CD4-positive, alpha-beta T cell (primary cell): ENCODE measurements around the gene NUFIP1. TPM values are rescaled to one million over a fixed set of nuclear protein-coding genes. Genes with fewer than 3 reads are reported as not detected.

Source experiments
- ATAC-seq: fragments of 200-7000 bp; cut with Tn5 transposase; one replicate; pipeline ENCODE4 v1.10.0; 2022; ENCODE audit warnings: mild to moderate bottlenecking; ENCODE audit not compliant: poor library complexity
- CTCF ChIA-PET: fragments of 350-600 bp; sonication (Branson Sonifier 250); formaldehyde crosslinking; loops from one replicate; lab custom pipeline; 2021; ENCODE audit warnings: antibody characterized with exemption, inconsistent platforms; lab: Charles Lee
- POLR2A ChIA-PET: fragments of 350-600 bp; sonication (Branson Sonifier 250); formaldehyde crosslinking; loops from one replicate; lab custom pipeline; 2021; ENCODE audit warnings: antibody characterized with exemption, inconsistent platforms; lab: Charles Lee
- DNase-seq, 14 experiments: peaks; one replicate each; pipeline ENCODE4 v3.0.0-alpha.2; 2013 to 2020; ENCODE audit warnings: mixed read lengths in 2 of 14
- H3K27ac ChIP-seq, 2 donors: one replicate each; pipeline versions ENCODE4 v1.5.1 to v1.7.0; 2013; ENCODE audit warnings: low read length in 2 of 2, low read depth in 1 of 2, mild to moderate bottlenecking in 1 of 2
- H3K27me3 ChIP-seq, 2 experiments: 1 replicate in 1 of 2; 2 replicates in 1 of 2; pipeline versions ENCODE4 v1.6.1 to v1.7.0; 2013; ENCODE audit warnings: low read length in 2 of 2, control low read depth in 1 of 2, mild to moderate bottlenecking in 1 of 2, moderate library complexity in 1 of 2; ENCODE audit not compliant: insufficient read depth in 2 of 2, control insufficient read depth in 1 of 2
- H3K36me3 ChIP-seq: one replicate; pipeline ENCODE4 v1.6.1; 2013; ENCODE audit warnings: low read length, control low read depth; ENCODE audit not compliant: insufficient read depth
- H3K4me1 ChIP-seq: one replicate; pipeline ENCODE4 v1.6.1; 2013; ENCODE audit warnings: low read length, control low read depth; ENCODE audit not compliant: insufficient read depth
- H3K4me3 ChIP-seq: one replicate; pipeline ENCODE4 v1.5.1; 2013; ENCODE audit warnings: mild to moderate bottlenecking, low read length, moderate library complexity
- H3K9me3 ChIP-seq, 2 experiments: 1 replicate in 1 of 2; 2 replicates in 1 of 2; pipeline versions ENCODE4 v1.6.1 to v1.7.0; 2013; ENCODE audit warnings: low read length in 2 of 2, mild to moderate bottlenecking in 2 of 2, control low read depth in 1 of 2, moderate library complexity in 1 of 2; ENCODE audit not compliant: control insufficient read depth in 1 of 2, insufficient read depth in 1 of 2
- H3K27ac Mint-ChIP-seq: one replicate; pipeline ENCODE4 v1.8.0; 2020; ENCODE audit warnings: mixed read lengths
- H3K27me3 Mint-ChIP-seq: one replicate; pipeline ENCODE4 v1.8.0; 2021; ENCODE audit warnings: mixed read lengths
- H3K36me3 Mint-ChIP-seq: one replicate; pipeline ENCODE4 v1.8.0; 2021; ENCODE audit warnings: low read depth, mixed read lengths
- H3K4me1 Mint-ChIP-seq: one replicate; pipeline ENCODE4 v1.8.0; 2021; ENCODE audit warnings: low read depth, mixed read lengths
- H3K4me3 Mint-ChIP-seq: one replicate; pipeline ENCODE4 v1.8.0; 2020; ENCODE audit warnings: mild to moderate bottlenecking, mixed read lengths
- H3K9me3 Mint-ChIP-seq: one replicate; pipeline ENCODE4 v1.8.0; 2020; ENCODE audit warnings: mixed read lengths
- intact Hi-C, 2 experiments: fragments of 100-400 bp; cut with DNase I in 1 of 2; cut with micrococcal nuclease in 1 of 2; formaldehyde crosslinking; loops; one replicate each; pipeline versions ENCODE4 v1.15.1 to v1.9.0; 2023 to 2025; cut with DNase I, micrococcal nuclease
- total RNA-seq, 174 experiments: library from RNA in 2 of 174; stranded (reverse) in 2 of 174; gene quantifications; one replicate each; pipeline ENCODE4 v1.2.3 and lab custom pipeline; 2021 to 2026
- TF ChIP-seq, protein P1 (sequence below): fragments of 200-600 bp; IDR thresholded peaks from one replicate; pipeline ENCODE4 v1.8.0; 2022; ENCODE audit warnings: antibody characterized with exemption, mild to moderate bottlenecking

The NUFIP1 gene
- total RNA-seq, 2 experiments from 2014 or later = 4.3 to 4.4 TPM

DNA sequence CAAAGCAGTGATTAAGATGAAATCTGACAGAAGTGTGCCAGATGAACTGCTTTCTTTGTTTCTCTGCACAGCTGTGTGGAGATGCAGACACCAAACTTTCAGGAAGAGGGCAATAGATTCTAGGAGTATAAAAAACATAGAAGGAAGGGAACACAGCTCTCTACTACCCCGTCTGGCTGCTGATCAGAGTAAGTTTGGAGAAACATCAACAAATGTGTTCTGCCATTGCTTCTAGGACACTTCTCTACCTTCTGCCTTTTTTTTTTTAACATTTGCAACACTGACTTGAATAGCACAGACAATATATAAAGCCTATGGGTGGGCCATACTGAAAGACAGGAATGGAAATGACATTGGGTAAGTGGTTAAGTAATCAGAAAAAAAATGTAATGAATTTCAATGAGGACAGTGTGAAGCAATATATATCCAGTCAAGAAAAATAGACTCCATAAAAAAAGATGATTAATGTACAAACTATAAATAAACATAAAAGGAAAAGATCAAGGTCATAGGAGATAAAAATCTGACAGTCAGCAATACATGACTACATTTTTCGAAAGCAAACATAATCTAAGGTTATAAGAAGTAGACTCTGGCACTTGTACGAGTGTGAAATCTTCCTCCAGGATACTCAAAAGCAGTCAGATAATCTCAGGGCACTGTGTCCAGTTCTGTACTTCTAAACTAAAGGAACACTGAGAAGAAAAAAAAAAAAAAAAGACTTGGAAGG is 21.4 kb downstream of the NUFIP1 start:
- Histone ChIP-seq H3K27ac (no peak overlapping the region), H3K9me3 (peaks cover 0 to under 1% of the 10 kb centered on the region in 2 experiments), H3K36me3 (peaks cover 24% of the 10 kb centered on the region), H3K27me3 (no peaks in the 10 kb centered on the region), H3K4me1 (no peaks in the 10 kb centered on the region), H3K4me3 (no peak overlapping the region)
- intact Hi-C loops = no loop called here
- ATAC-seq (no peak), DNase-seq (no peak)
- POLR2A ChIA-PET = no interaction called here
- no peaks in the 10 kb centered on the region for H3K4me1 Mint-ChIP-seq
- TF ChIP-seq, protein P1, sequence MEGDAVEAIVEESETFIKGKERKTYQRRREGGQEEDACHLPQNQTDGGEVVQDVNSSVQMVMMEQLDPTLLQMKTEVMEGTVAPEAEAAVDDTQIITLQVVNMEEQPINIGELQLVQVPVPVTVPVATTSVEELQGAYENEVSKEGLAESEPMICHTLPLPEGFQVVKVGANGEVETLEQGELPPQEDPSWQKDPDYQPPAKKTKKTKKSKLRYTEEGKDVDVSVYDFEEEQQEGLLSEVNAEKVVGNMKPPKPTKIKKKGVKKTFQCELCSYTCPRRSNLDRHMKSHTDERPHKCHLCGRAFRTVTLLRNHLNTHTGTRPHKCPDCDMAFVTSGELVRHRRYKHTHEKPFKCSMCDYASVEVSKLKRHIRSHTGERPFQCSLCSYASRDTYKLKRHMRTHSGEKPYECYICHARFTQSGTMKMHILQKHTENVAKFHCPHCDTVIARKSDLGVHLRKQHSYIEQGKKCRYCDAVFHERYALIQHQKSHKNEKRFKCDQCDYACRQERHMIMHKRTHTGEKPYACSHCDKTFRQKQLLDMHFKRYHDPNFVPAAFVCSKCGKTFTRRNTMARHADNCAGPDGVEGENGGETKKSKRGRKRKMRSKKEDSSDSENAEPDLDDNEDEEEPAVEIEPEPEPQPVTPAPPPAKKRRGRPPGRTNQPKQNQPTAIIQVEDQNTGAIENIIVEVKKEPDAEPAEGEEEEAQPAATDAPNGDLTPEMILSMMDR = no peak
- H3K9me3 Mint-ChIP-seq = no peaks in the 10 kb centered on the region
- H3K4me3 Mint-ChIP-seq = no peak overlapping the region
- CTCF ChIA-PET = no interaction called here
- no peaks in the 10 kb centered on the region for H3K27me3 Mint-ChIP-seq
- H3K27ac Mint-ChIP-seq = no peak overlapping the region
- peaks cover 50% of the 10 kb centered on the region for H3K36me3 Mint-ChIP-seq

DNA sequence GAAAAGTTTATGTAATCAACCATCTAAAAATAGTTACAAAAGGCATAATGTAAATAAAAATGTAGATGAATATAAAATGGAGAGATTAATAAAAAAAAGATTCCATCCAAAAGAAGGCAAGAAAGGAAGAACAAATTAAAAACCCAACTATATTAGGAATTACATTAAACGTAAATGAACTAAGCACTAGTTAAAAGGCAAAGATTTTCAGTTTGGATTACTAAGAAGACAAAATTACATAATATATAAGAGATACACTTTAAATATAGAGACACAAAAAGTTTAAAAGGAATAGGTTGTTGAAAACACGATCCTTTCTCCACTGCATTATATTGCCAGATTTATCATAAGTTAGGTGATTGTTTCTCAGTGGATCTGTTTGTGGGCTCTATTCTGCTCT is 27.3 kb downstream of the NUFIP1 start:
- TF ChIP-seq, protein P1 = no peak
- peaks cover 28% of the 10 kb centered on the region for H3K36me3 ChIP-seq
- Mint-ChIP-seq H3K4me1 (no peaks in the 10 kb centered on the region), H3K27me3 (no peaks in the 10 kb centered on the region), H3K27ac (no peak overlapping the region), H3K9me3 (peaks cover 2% of the 10 kb centered on the region), H3K36me3 (peaks cover 75% of the 10 kb centered on the region), H3K4me3 (no peak overlapping the region)
- ChIA-PET POLR2A (no interaction called here), CTCF (no interaction called here)
- H3K4me1 ChIP-seq = no peaks in the 10 kb centered on the region
- no peak overlapping the region for H3K4me3 ChIP-seq
- H3K27me3 ChIP-seq = no peaks in the 10 kb centered on the region
- intact Hi-C loops = no loop called here
- peaks cover 0 to 12% of the 10 kb centered on the region in 2 experiments for H3K9me3 ChIP-seq
- ATAC-seq (no peak), DNase-seq (no peak)
- no peak overlapping the region for H3K27ac ChIP-seq

DNA sequence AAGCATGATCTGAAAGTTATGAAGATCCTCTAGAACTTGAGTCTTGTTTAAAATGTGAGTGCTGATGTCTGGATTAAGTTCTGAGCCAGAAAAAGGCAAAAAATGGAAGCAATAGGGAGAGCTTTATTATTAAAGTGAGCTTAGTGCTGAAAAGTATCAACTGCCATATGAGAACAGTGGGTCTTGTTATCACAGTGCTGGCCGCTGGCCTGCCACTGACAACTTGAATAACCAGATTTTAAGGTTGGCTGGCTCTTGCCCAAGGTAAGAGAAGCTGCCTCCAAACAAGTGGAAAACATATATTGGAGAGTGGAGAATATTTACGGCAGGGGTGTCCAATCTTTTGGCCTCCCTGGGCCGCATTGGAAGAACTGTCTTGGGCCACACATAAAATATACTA is 33.9 kb downstream of the NUFIP1 start:
- intact Hi-C loops = no loop called here
- CTCF ChIA-PET = no interaction called here
- ATAC-seq (no peak), DNase-seq (no peak)
- Histone ChIP-seq H3K4me1 (no peaks in the 10 kb centered on the region), H3K27ac (no peak overlapping the region), H3K36me3 (no peaks in the 10 kb centered on the region), H3K9me3 (no peaks in the 10 kb centered on the region), H3K27me3 (no peaks in the 10 kb centered on the region), H3K4me3 (no peak overlapping the region)
- Mint-ChIP-seq H3K36me3 (peaks cover 44% of the 10 kb centered on the region), H3K4me3 (no peak overlapping the region), H3K9me3 (no peaks in the 10 kb centered on the region), H3K27me3 (no peaks in the 10 kb centered on the region), H3K4me1 (no peaks in the 10 kb centered on the region), H3K27ac (no peak overlapping the region)
- TF ChIP-seq, protein P1 = no peak
- POLR2A ChIA-PET = interaction anchor here (1.1 kb wide), 1 partner anchor 1077 kb away, joined by 3 read pairs; no protein-coding TSS in a partner anchor
